KMS-11 (cell line): Measurements from ENCODE around the gene DLD.

Experiments
- H2AFZ ChIP-seq: fragments of 200-600 bp; sonication (generic); 2 replicates; pipeline ENCODE4 v1.6.1; 2016; ENCODE audit warnings: antibody characterized with exemption, mixed run types, low read depth
- H3K27ac ChIP-seq: fragments of 200-600 bp; sonication (generic); 2 replicates; pipeline ENCODE4 v1.6.1; 2016; ENCODE audit warnings: mild to moderate bottlenecking, mixed run types
- H3K27me3 ChIP-seq: fragments of 200-600 bp; sonication (generic); 2 replicates; pipeline ENCODE4 v1.6.1; 2017; ENCODE audit warnings: mild to moderate bottlenecking, low read depth, mixed run types, moderate library complexity; ENCODE audit not compliant: insufficient read depth
- H3K36me3 ChIP-seq: fragments of 200-600 bp; sonication (generic); 2 replicates; pipeline ENCODE4 v1.6.1; 2017; ENCODE audit warnings: mild to moderate bottlenecking, mixed run types; ENCODE audit not compliant: insufficient read depth
- H3K4me1 ChIP-seq: fragments of 200-600 bp; sonication (generic); 2 replicates; pipeline ENCODE4 v1.6.1; 2016; ENCODE audit warnings: mild to moderate bottlenecking, low read depth, mixed run types; ENCODE audit not compliant: poor library complexity, severe bottlenecking
- H3K4me2 ChIP-seq: fragments of 200-600 bp; sonication (generic); 2 replicates; pipeline ENCODE4 v1.7.0; 2016; ENCODE audit warnings: mild to moderate bottlenecking, mixed run types
- H3K4me3 ChIP-seq: fragments of 200-600 bp; sonication (generic); IDR thresholded peaks from 2 replicates; pipeline ENCODE4 v1.6.1; 2017; ENCODE audit warnings: low read depth, low read length, mixed read lengths; ENCODE audit not compliant: insufficient read depth
- H3K79me2 ChIP-seq: fragments of 200-600 bp; sonication (generic); 2 replicates; pipeline ENCODE4 v1.6.1; 2016; ENCODE audit warnings: low read depth, mixed run types; ENCODE audit not compliant: insufficient read depth
- H3K9ac ChIP-seq: fragments of 200-600 bp; sonication (generic); 2 replicates; pipeline ENCODE4 v1.6.1; 2016; ENCODE audit warnings: mild to moderate bottlenecking, mixed run types
- H4K20me1 ChIP-seq: fragments of 200-600 bp; sonication (generic); 2 replicates; pipeline ENCODE4 v1.6.1; 2016; ENCODE audit warnings: mild to moderate bottlenecking, mixed run types; ENCODE audit not compliant: insufficient read depth
- CTCF ChIP-seq: fragments of 200-600 bp; sonication (generic); conservative IDR thresholded peaks from 2 replicates; pipeline ENCODE4 v1.6.1; 2017; ENCODE audit warnings: low read depth, mild to moderate bottlenecking, antibody characterized with exemption, low read length, moderate library complexity, mixed read lengths

The DLD gene

GRCh38 chr7:107867858-107868466 lies 23.0 kb upstream of the DLD start:
- no peak overlapping the region for H3K4me3 ChIP-seq
- H3K36me3 ChIP-seq, result no peaks in the 10 kb centered on the region
- no peak overlapping the region for H3K4me2 ChIP-seq
- no peaks in the 10 kb centered on the region for H3K79me2 ChIP-seq
- H2AFZ ChIP-seq, result no peak overlapping the region
- H3K27ac ChIP-seq, result no peak overlapping the region
- no peak for TF ChIP-seq CTCF
- no peak overlapping the region for H3K9ac ChIP-seq
- H3K27me3 ChIP-seq, result no peaks in the 10 kb centered on the region
- no peaks in the 10 kb centered on the region for H3K4me1 ChIP-seq
- no peaks in the 10 kb centered on the region for H4K20me1 ChIP-seq

- Histone ChIP-seq H3K9ac (no peak overlapping the region), H3K4me3 (no peak overlapping the region), H3K36me3 (no peaks in the 10 kb centered on the region), H4K20me1 (no peaks in the 10 kb centered on the region), H2AFZ (no peak overlapping the region), H3K79me2 (no peaks in the 10 kb centered on the region), H3K27ac (no peak overlapping the region), H3K4me1 (no peaks in the 10 kb centered on the region), H3K27me3 (no peaks in the 10 kb centered on the region), H3K4me2 (no peak overlapping the region)
- TF ChIP-seq CTCF, result no peak
Measured at GRCh38 chr7:107870427-107871000, 20.5 kb upstream of the DLD start.

- peaks cover 2% of the 10 kb centered on the region for H3K4me1 ChIP-seq
- H3K9ac ChIP-seq, result no peak overlapping the region
- H3K36me3 ChIP-seq, result no peaks in the 10 kb centered on the region
- no peaks in the 10 kb centered on the region for H3K79me2 ChIP-seq
- no peak overlapping the region for H3K27ac ChIP-seq
- H3K4me3 ChIP-seq, result no peak overlapping the region
- H4K20me1 ChIP-seq, result no peaks in the 10 kb centered on the region
- no peak for TF ChIP-seq CTCF
- no peak overlapping the region for H2AFZ ChIP-seq
- H3K27me3 ChIP-seq, result no peaks in the 10 kb centered on the region
- H3K4me2 ChIP-seq, result no peak overlapping the region
Measured at GRCh38 chr7:107874111-107874510, 16.9 kb upstream of the DLD start.

- no peaks in the 10 kb centered on the region for H3K36me3 ChIP-seq
- no peak overlapping the region for H2AFZ ChIP-seq
- H3K4me3 ChIP-seq, result no peak overlapping the region
- H3K27me3 ChIP-seq, result no peaks in the 10 kb centered on the region
- H3K4me1 ChIP-seq, result peaks cover 7% of the 10 kb centered on the region
- H4K20me1 ChIP-seq, result no peaks in the 10 kb centered on the region
- peak; percentile 80 for TF ChIP-seq CTCF
- no peak overlapping the region for H3K27ac ChIP-seq
- no peak overlapping the region for H3K4me2 ChIP-seq
- H3K79me2 ChIP-seq, result no peaks in the 10 kb centered on the region
- H3K9ac ChIP-seq, result no peak overlapping the region
Measured at GRCh38 chr7:107874605-107875446, 16.2 kb upstream of the DLD start.
